ENCODE data around the gene HSFY1. TPM values are rescaled to one million over a fixed set of nuclear protein-coding genes. Genes with fewer than 3 reads are reported as not detected.

HSFY1 gene, protein sequence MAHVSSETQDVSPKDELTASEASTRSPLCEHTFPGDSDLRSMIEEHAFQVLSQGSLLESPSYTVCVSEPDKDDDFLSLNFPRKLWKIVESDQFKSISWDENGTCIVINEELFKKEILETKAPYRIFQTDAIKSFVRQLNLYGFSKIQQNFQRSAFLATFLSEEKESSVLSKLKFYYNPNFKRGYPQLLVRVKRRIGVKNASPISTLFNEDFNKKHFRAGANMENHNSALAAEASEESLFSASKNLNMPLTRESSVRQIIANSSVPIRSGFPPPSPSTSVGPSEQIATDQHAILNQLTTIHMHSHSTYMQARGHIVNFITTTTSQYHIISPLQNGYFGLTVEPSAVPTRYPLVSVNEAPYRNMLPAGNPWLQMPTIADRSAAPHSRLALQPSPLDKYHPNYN
- not detected in 5 replicates for total RNA-seq (2022; extraction: Qiagen RNA extraction; ENCODE audit: low read depth)

DNA sequence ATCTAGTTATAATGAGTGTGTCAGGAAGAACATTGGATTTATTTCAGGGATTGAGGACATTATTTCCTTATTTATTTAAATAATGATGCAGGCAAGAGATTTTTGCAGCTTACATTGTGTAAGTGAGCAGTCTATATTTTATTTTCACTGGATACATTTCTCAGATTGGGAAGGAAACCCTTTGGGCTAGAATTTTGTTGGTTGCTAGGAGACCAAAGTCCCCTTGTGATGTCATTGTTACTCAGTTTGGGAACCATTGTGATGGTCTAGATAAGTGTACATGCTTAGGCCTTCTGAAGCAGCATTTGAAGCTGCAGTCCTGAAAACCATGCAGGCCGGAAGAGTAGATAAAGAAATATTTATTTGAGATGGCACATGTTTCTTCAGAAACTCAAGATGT, at the start of gene HSFY1:
HSFY1 (plus strand) TSS at position 301 of the 400 bp plus-strand sequence; CDS start at position 369, 68 bp downstream.

Other genes starting within 250 kb of the HSFY1 start
- gene HSFY2, start 227.0 kb downstream of the HSFY1 start, total RNA-seq (2022; extraction: Qiagen RNA extraction; ENCODE audit: low read depth): not detected in 5 replicates